Neuronal stem cell (in vitro differentiated cells): Measurements from ENCODE around the gene ESYT3.

Experiments used
- DNase-seq: peaks from one replicate; pipeline ENCODE4 v3.0.0-alpha.2; 2013; ENCODE audit warnings: low spot score
- H2AFZ ChIP-seq: one replicate; pipeline ENCODE4 v1.6.1; 2013; ENCODE audit warnings: mild to moderate bottlenecking, low read length, inconsistent platforms
- H2AK5ac ChIP-seq: 2 replicates; pipeline ENCODE4 v1.6.1; 2013; ENCODE audit warnings: low read depth, mild to moderate bottlenecking, inconsistent platforms, low read length, moderate library complexity, mixed read lengths
- H2BK120ac ChIP-seq: 2 replicates; pipeline ENCODE4 v1.6.1; 2013; ENCODE audit warnings: low read depth, mild to moderate bottlenecking, inconsistent platforms, low read length, moderate library complexity, mixed read lengths
- H2BK12ac ChIP-seq: one replicate; pipeline ENCODE4 v1.6.1; 2013; ENCODE audit warnings: low read length, inconsistent platforms
- H2BK15ac ChIP-seq: 2 replicates; pipeline ENCODE4 v1.6.1; 2013; ENCODE audit warnings: mild to moderate bottlenecking, low read length, inconsistent platforms, mixed read lengths
- H2BK5ac ChIP-seq: one replicate; pipeline ENCODE4 v1.6.1; 2013; ENCODE audit warnings: inconsistent platforms, mild to moderate bottlenecking, low read length, moderate library complexity
- H3K14ac ChIP-seq: one replicate; pipeline ENCODE4 v1.6.1; 2013; ENCODE audit warnings: low read length, inconsistent platforms
- H3K18ac ChIP-seq: 2 replicates; pipeline ENCODE4 v1.6.1; 2013; ENCODE audit warnings: low read length, inconsistent platforms
- H3K23ac ChIP-seq: 2 replicates; pipeline ENCODE4 v1.6.1; 2013; ENCODE audit warnings: low read depth, mild to moderate bottlenecking, mixed read lengths, low read length, inconsistent platforms; ENCODE audit not compliant: poor library complexity
- H3K27ac ChIP-seq: replicated peaks from 3 replicates; pipeline ENCODE4 v1.5.1; 2013; ENCODE audit warnings: low read length, inconsistent platforms
- H3K27me3 ChIP-seq, 3 experiments: 2 replicates each; pipeline ENCODE4 v1.6.1; 2013; ENCODE audit warnings: low read length in 3 of 3, mild to moderate bottlenecking in 2 of 3, inconsistent platforms in 1 of 3, low read depth in 1 of 3, mixed read lengths in 1 of 3, moderate library complexity in 1 of 3; ENCODE audit not compliant: control insufficient read depth in 3 of 3, insufficient read depth in 3 of 3
- H3K36me3 ChIP-seq, 2 donors: replicated peaks in 1 of 2; 2 replicates each; pipeline ENCODE4 v1.6.1; 2013; ENCODE audit warnings: low read length in 2 of 2; ENCODE audit not compliant: control insufficient read depth in 2 of 2, insufficient read depth in 2 of 2
- H3K4ac ChIP-seq: 2 replicates; pipeline ENCODE4 v1.6.1; 2013; ENCODE audit warnings: inconsistent platforms, mild to moderate bottlenecking, low read length, moderate library complexity
- H3K4me1 ChIP-seq, 2 donors: 1 replicate in 1 of 2; 2 replicates in 1 of 2; pipeline ENCODE4 v1.6.1; 2013; ENCODE audit warnings: low read length in 2 of 2, low read depth in 1 of 2; ENCODE audit not compliant: control insufficient read depth in 2 of 2, insufficient read depth in 1 of 2
- H3K4me2 ChIP-seq: one replicate; pipeline ENCODE4 v1.6.1; 2013; ENCODE audit warnings: mild to moderate bottlenecking, low read length, inconsistent platforms; ENCODE audit not compliant: insufficient read depth, poor library complexity, severe bottlenecking
- H3K4me3 ChIP-seq, 2 donors: 2 replicates each; pipeline ENCODE4 v1.5.1; 2013; ENCODE audit warnings: low read length in 2 of 2, mild to moderate bottlenecking in 2 of 2, inconsistent platforms in 1 of 2, moderate library complexity in 1 of 2
- H3K79me1 ChIP-seq: one replicate; pipeline ENCODE4 v1.6.1; 2013; ENCODE audit warnings: low read depth, mild to moderate bottlenecking, inconsistent platforms, low read length, moderate library complexity
- H3K9ac ChIP-seq: one replicate; pipeline ENCODE4 v1.6.1; 2013; ENCODE audit warnings: mild to moderate bottlenecking, low read depth, low read length, inconsistent platforms; ENCODE audit not compliant: poor library complexity
- H3K9me3 ChIP-seq, 2 donors: replicated peaks in 1 of 2; 2 replicates each; pipeline versions ENCODE3 to v1.6.1; 2013; ENCODE audit warnings: low read length in 2 of 2, mild to moderate bottlenecking in 2 of 2, inconsistent platforms in 1 of 2, low read depth in 1 of 2, mixed read lengths in 1 of 2, moderate library complexity in 1 of 2; ENCODE audit not compliant: control insufficient read depth in 2 of 2, insufficient read depth in 1 of 2
- H4K8ac ChIP-seq: one replicate; pipeline ENCODE4 v1.6.1; 2013; ENCODE audit warnings: low read depth, mild to moderate bottlenecking, inconsistent platforms, low read length, moderate library complexity
- H4K91ac ChIP-seq: one replicate; pipeline ENCODE4 v1.6.1; 2013; ENCODE audit warnings: low read length, low read depth, mild to moderate bottlenecking, inconsistent platforms; ENCODE audit not compliant: poor library complexity
- WGBS, 2 donors: extraction: QIAGEN DNeasy Blood & Tissue Kit; methylation state at CpG; one replicate each; pipeline ENCODE4 v1.1.7; 2013; ENCODE audit warnings: missing lambda C conversion rate in 2 of 2, mixed read lengths in 1 of 2; ENCODE audit not compliant: insufficient read length in 2 of 2, insufficient replicate concordance in 1 of 2; ENCODE audit errors: extremely low coverage in 2 of 2; 5-methylcytosine and 5-hydroxymethylcytosine counted together

The ESYT3 gene

GRCh38 chr3:138438896-138439295, 4.5 kb downstream of the ESYT3 start:
- Histone ChIP-seq H3K4ac (no peak overlapping the region), H3K9ac (no peak overlapping the region), H3K27ac (no peak overlapping the region), H2AK5ac (no peak overlapping the region), H3K4me1 (peaks cover 3 to 27% of the 10 kb centered on the region in 2 donors), H4K8ac (no peak overlapping the region), H3K18ac (no peak overlapping the region), H3K79me1 (no peaks in the 10 kb centered on the region), H3K4me3 (no peak overlapping the region), H3K23ac (no peak overlapping the region), H3K4me2 (no peak overlapping the region), H2BK5ac (no peak overlapping the region), H3K27me3 (peaks cover 10 to 80% (median 34%) of the 10 kb centered on the region in 3 experiments), H3K9me3 (peaks cover 3 to 4% of the 10 kb centered on the region in 2 donors), H2BK120ac (no peak overlapping the region), H3K14ac (no peak overlapping the region), H2BK12ac (no peak overlapping the region), H3K36me3 (no peaks in the 10 kb centered on the region), H4K91ac (no peak overlapping the region), H2BK15ac (no peak overlapping the region), H2AFZ (no peak overlapping the region)
- WGBS, 2 donors, result no CpG with 5 or more reads among the region's 11 CpGs
- DNase-seq, result no peak

- Histone ChIP-seq H3K4me2 (no peak overlapping the region), H3K27me3 (peaks cover 5 to 80% (median 27%) of the 10 kb centered on the region in 3 experiments), H2BK15ac (no peak overlapping the region), H3K9me3 (no peaks in the 10 kb centered on the region), H2AFZ (no peak overlapping the region), H3K4me1 (peaks cover 3 to 24% of the 10 kb centered on the region in 2 donors), H2BK120ac (no peak overlapping the region), H4K91ac (no peak overlapping the region), H4K8ac (no peak overlapping the region), H2BK5ac (no peak overlapping the region), H2AK5ac (no peak overlapping the region), H3K36me3 (no peaks in the 10 kb centered on the region), H2BK12ac (no peak overlapping the region), H3K27ac (no peak overlapping the region), H3K4ac (no peak overlapping the region), H3K4me3 (no peak overlapping the region), H3K18ac (no peak overlapping the region), H3K23ac (no peak overlapping the region), H3K14ac (no peak overlapping the region), H3K9ac (no peak overlapping the region), H3K79me1 (no peaks in the 10 kb centered on the region)
- no CpG with 5 or more reads among the region's 4 CpGs for WGBS, 2 donors
- DNase-seq, result no peak
Observed at GRCh38 chr3:138439646-138440045, 5.2 kb downstream of the ESYT3 start.

- Histone ChIP-seq H2BK15ac (no peak overlapping the region), H2AFZ (no peak overlapping the region), H3K36me3 (no peaks in the 10 kb centered on the region), H3K27me3 (peaks cover under 1 to 80% (median 22%) of the 10 kb centered on the region in 3 experiments), H3K14ac (no peak overlapping the region), H2AK5ac (no peak overlapping the region), H3K4me3 (no peak overlapping the region), H3K9ac (no peak overlapping the region), H2BK5ac (no peak overlapping the region), H2BK120ac (no peak overlapping the region), H3K18ac (no peak overlapping the region), H3K9me3 (no peaks in the 10 kb centered on the region), H3K4ac (no peak overlapping the region), H4K8ac (no peak overlapping the region), H2BK12ac (no peak overlapping the region), H3K4me2 (no peak overlapping the region), H3K79me1 (no peaks in the 10 kb centered on the region), H3K27ac (no peak overlapping the region), H4K91ac (no peak overlapping the region), H3K4me1 (peaks cover 0 to 19% of the 10 kb centered on the region in 2 donors), H3K23ac (no peak overlapping the region)
- WGBS, 2 donors, result no CpG with 5 or more reads among the region's 7 CpGs
- DNase-seq, result no peak
Observed at GRCh38 chr3:138440121-138440521, 5.7 kb downstream of the ESYT3 start.

GRCh38 chr3:138440596-138440995, 6.2 kb downstream of the ESYT3 start:
- no peaks in the 10 kb centered on the region for H3K36me3 ChIP-seq
- H3K4me1 ChIP-seq, result peaks cover 0 to 18% of the 10 kb centered on the region in 2 donors
- no peak overlapping the region for H3K9ac ChIP-seq
- no peak overlapping the region for H3K4me3 ChIP-seq
- no peak overlapping the region for H3K4me2 ChIP-seq
- H2BK5ac ChIP-seq, result no peak overlapping the region
- no peak overlapping the region for H3K4ac ChIP-seq
- no peak overlapping the region for H3K18ac ChIP-seq
- no peak overlapping the region for H4K91ac ChIP-seq
- H2BK15ac ChIP-seq, result no peak overlapping the region
- H2AK5ac ChIP-seq, result no peak overlapping the region
- H3K9me3 ChIP-seq, result no peaks in the 10 kb centered on the region
- H3K79me1 ChIP-seq, result no peaks in the 10 kb centered on the region
- H3K27me3 ChIP-seq, result peaks cover 0 to 80% (median 17%) of the 10 kb centered on the region in 3 experiments
- H3K14ac ChIP-seq, result no peak overlapping the region
- H3K23ac ChIP-seq, result peak overlapping the region; percentile 29
- no peak overlapping the region for H2BK120ac ChIP-seq
- no peak overlapping the region for H2AFZ ChIP-seq
- WGBS, 2 donors, result no CpG with 5 or more reads among the region's 3 CpGs
- H3K27ac ChIP-seq, result no peak overlapping the region
- H4K8ac ChIP-seq, result no peak overlapping the region
- H2BK12ac ChIP-seq, result no peak overlapping the region
- DNase-seq, result no peak
